ENCODE data around the gene SLC47A1. TPM values are rescaled to one million over a fixed set of nuclear protein-coding genes. Genes with fewer than 3 reads are reported as not detected.

Gene SLC47A1
- total and polyA plus RNA-seq, 2 donors (not counting 1 experiment from before 2014, with no cell fraction given) = not detected

DNA sequence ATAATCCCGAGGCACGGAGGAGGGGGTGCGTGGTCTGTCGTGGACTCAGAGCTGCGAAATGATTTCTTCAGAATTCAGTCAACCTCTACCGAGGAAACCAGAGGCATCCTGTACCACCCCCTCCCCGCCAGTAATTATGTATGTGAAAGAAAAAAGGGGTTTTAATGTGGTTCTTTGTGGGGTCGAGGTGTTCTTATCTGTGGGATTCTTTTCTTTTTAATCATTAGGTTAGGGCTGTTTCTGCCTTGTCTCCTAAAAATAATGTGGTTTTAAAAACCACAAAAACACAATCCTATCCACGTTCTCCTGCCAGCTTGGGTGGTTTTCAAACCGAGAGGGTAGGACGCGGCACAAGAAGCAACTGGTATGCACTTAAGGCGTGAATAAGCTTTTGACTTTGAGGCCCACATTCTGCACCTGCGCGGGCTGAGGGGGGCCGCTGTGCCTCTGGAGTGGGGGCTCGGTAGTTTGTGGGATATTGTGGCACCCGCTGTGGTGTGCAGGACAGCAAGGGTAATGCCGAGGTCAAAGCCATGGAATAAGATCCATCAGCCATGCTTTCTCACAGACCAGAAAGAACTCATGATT lies 1.0 kb downstream of the SLC47A1 start:
- WGBS (ENCODE audit: insufficient coverage) = 54% methylated on average over 9 of the region's 19 CpGs
- H3K79me2 ChIP-seq (ENCODE audit: control insufficient read depth, insufficient read depth, low read length) = no peaks in the 10 kb centered on the region
- no peak overlapping the region for H3K27ac ChIP-seq (ENCODE audit: low read length in 2 of 2)
- no peaks in the 10 kb centered on the region for H4K20me1 ChIP-seq (ENCODE audit: control insufficient read depth, insufficient read depth, low read length, poor library complexity, severe bottlenecking)
- peak overlapping the region in 1 of 5 experiments; percentile 23 for H3K4me3 ChIP-seq (ENCODE audit: control extremely low read depth in 1 of 5, extremely low read depth in 1 of 5, insufficient read depth in 1 of 5, low read depth in 2 of 5, low read length in 4 of 5)
- peaks cover 0 to 36% (median 25%) of the 10 kb centered on the region in 4 experiments for H3K27me3 ChIP-seq (replicated peaks in 1 of 4; ENCODE audit: control extremely low read depth in 1 of 4, control insufficient read depth in 3 of 4, insufficient read depth in 4 of 4, low read length in 3 of 4)
- no peak for ATAC-seq (ENCODE audit: low read depth)
- H3K9ac ChIP-seq (ENCODE audit: low read length) = no peak overlapping the region
- peak overlapping the region; percentile 71 for H3K4me2 ChIP-seq (replicated peaks; ENCODE audit: low read depth, low read length, poor library complexity, severe bottlenecking)
- Mint-ChIP-seq H3K27me3 (peaks cover 40% of the 10 kb centered on the region), H3K4me1 (peaks cover 12% of the 10 kb centered on the region), H3K4me3 (peak overlapping the region; percentile 44), H3K9me3 (ENCODE audit: insufficient read depth) (no peaks in the 10 kb centered on the region), H3K27ac (no peak overlapping the region)
- peaks cover 14 to 19% of the 10 kb centered on the region in 2 donors for H3K4me1 ChIP-seq (ENCODE audit: control insufficient read depth in 2 of 2, insufficient read depth in 2 of 2, low read length in 2 of 2)
- ChIA-PET POLR2A (no interaction called here), CTCF (interaction anchor here (1.0 kb wide), 1 partner anchor 230 kb away, joined by 5 read pairs; no protein-coding TSS in a partner anchor)
- no peaks in the 10 kb centered on the region for H3K36me3 ChIP-seq (replicated peaks in 1 of 2; ENCODE audit: control extremely low read depth in 1 of 2, control insufficient read depth in 1 of 2, extremely low read depth in 1 of 2, insufficient read depth in 2 of 2, low read length in 1 of 2)
- H3K9me3 ChIP-seq (ENCODE audit: control extremely low read depth in 1 of 3, control insufficient read depth in 2 of 3, insufficient read depth in 1 of 3, low read length in 2 of 3) = no peaks in the 10 kb centered on the region
- intact Hi-C loops (cut with micrococcal nuclease) = no loop called here
- H2AFZ ChIP-seq (ENCODE audit: insufficient read depth, low read depth, low read length, poor library complexity, severe bottlenecking) = peak overlapping the region; percentile 56
- DNase-seq = no peak
- no peak for TF ChIP-seq EZH2 (IDR thresholded peaks at IDR 0.05; ENCODE audit: borderline replicate concordance, insufficient read depth, low read depth, low read length, poor library complexity, severe bottlenecking)
- TF ChIP-seq, protein P1, sequence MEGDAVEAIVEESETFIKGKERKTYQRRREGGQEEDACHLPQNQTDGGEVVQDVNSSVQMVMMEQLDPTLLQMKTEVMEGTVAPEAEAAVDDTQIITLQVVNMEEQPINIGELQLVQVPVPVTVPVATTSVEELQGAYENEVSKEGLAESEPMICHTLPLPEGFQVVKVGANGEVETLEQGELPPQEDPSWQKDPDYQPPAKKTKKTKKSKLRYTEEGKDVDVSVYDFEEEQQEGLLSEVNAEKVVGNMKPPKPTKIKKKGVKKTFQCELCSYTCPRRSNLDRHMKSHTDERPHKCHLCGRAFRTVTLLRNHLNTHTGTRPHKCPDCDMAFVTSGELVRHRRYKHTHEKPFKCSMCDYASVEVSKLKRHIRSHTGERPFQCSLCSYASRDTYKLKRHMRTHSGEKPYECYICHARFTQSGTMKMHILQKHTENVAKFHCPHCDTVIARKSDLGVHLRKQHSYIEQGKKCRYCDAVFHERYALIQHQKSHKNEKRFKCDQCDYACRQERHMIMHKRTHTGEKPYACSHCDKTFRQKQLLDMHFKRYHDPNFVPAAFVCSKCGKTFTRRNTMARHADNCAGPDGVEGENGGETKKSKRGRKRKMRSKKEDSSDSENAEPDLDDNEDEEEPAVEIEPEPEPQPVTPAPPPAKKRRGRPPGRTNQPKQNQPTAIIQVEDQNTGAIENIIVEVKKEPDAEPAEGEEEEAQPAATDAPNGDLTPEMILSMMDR (IDR thresholded peaks at IDR 0.05) = no peak

DNA sequence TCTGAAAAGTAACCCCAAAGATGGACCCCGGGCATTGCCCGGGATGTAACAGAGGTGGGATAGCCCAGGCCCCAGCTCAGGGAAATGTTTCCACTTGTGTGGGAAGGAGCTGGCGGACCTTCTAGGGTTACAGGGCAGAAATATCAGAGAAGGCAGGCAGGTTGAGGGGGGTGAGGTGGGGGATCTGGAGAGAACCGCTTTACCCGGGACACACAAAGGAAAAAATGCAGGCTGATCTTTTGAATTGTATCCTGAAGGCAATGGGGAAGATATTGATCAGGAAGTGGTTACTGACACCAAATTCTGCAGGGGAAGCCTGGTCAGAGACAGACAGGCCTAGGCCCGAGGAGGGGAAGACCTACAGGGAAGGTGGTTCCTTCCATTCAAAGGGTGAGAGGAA lies 3.5 kb downstream of the SLC47A1 start:
- H3K27me3 ChIP-seq (replicated peaks in 1 of 4; ENCODE audit: control extremely low read depth in 1 of 4, control insufficient read depth in 3 of 4, insufficient read depth in 4 of 4, low read length in 3 of 4) = peaks cover 0 to 32% (median 20%) of the 10 kb centered on the region in 4 experiments
- no peak overlapping the region for H3K27ac ChIP-seq (ENCODE audit: low read length in 2 of 2)
- no peaks in the 10 kb centered on the region for H4K20me1 ChIP-seq (ENCODE audit: control insufficient read depth, insufficient read depth, low read length, poor library complexity, severe bottlenecking)
- peaks cover 36% of the 10 kb centered on the region for H3K27me3 Mint-ChIP-seq
- 87% methylated on average over 6 of the region's 6 CpGs for WGBS (ENCODE audit: insufficient coverage)
- H3K36me3 ChIP-seq (replicated peaks in 1 of 2; ENCODE audit: control extremely low read depth in 1 of 2, control insufficient read depth in 1 of 2, extremely low read depth in 1 of 2, insufficient read depth in 2 of 2, low read length in 1 of 2) = no peaks in the 10 kb centered on the region
- intact Hi-C loops (cut with micrococcal nuclease) = no loop called here
- POLR2A ChIA-PET = no interaction called here
- peaks cover 14 to 19% of the 10 kb centered on the region in 2 donors for H3K4me1 ChIP-seq (ENCODE audit: control insufficient read depth in 2 of 2, insufficient read depth in 2 of 2, low read length in 2 of 2)
- no peak overlapping the region for H3K4me3 Mint-ChIP-seq
- CTCF ChIA-PET = interaction anchor here (1.0 kb wide), 1 partner anchor 33 kb away, joined by 3 read pairs; no protein-coding TSS in a partner anchor
- no peaks in the 10 kb centered on the region for H3K79me2 ChIP-seq (ENCODE audit: control insufficient read depth, insufficient read depth, low read length)
- H3K9me3 Mint-ChIP-seq (ENCODE audit: insufficient read depth) = no peaks in the 10 kb centered on the region
- no peak for ATAC-seq (ENCODE audit: low read depth)
- H2AFZ ChIP-seq (ENCODE audit: insufficient read depth, low read depth, low read length, poor library complexity, severe bottlenecking) = no peak overlapping the region
- H3K9me3 ChIP-seq (ENCODE audit: control extremely low read depth in 1 of 3, control insufficient read depth in 2 of 3, insufficient read depth in 1 of 3, low read length in 2 of 3) = no peaks in the 10 kb centered on the region
- H3K4me1 Mint-ChIP-seq = peaks cover 12% of the 10 kb centered on the region
- no peak overlapping the region for H3K9ac ChIP-seq (ENCODE audit: low read length)
- DNase-seq = no peak
- H3K4me3 ChIP-seq (ENCODE audit: control extremely low read depth in 1 of 5, extremely low read depth in 1 of 5, insufficient read depth in 1 of 5, low read depth in 2 of 5, low read length in 4 of 5) = no peak overlapping the region
- TF ChIP-seq EZH2 (IDR thresholded peaks at IDR 0.05; ENCODE audit: borderline replicate concordance, insufficient read depth, low read depth, low read length, poor library complexity, severe bottlenecking) = no peak
- TF ChIP-seq, protein P1 (IDR thresholded peaks at IDR 0.05) = no peak
- no peak overlapping the region for H3K27ac Mint-ChIP-seq
- H3K4me2 ChIP-seq (replicated peaks; ENCODE audit: low read depth, low read length, poor library complexity, severe bottlenecking) = no peak overlapping the region
